Erythroblast (primary cell): Measurements from ENCODE around the gene IL7R.

Experiments used
- DNase-seq, 2 experiments: peaks; one replicate each; lab custom pipeline; 2025; lab: John Stamatoyannopoulos, UW
- GATA1 ChIP-seq: IDR thresholded peaks from 2 replicates; pipeline ENCODE4 v1.6.1; 2011; ENCODE audit warnings: low read depth, mild to moderate bottlenecking, control low read depth, low read length, moderate library complexity
- POLR2A ChIP-seq: IDR thresholded peaks from 2 replicates; pipeline ENCODE4 v1.6.1; 2011; ENCODE audit warnings: mild to moderate bottlenecking, low read length

The IL7R gene

GRCh38 chr5:35924122-35924949, 67.6 kb downstream of the IL7R start:
- DNase-seq, result no peak

GRCh38 chr5:35924950-35925722, 68.4 kb downstream of the IL7R start:
- DNase-seq, result peak; percentile 55 to 58
- TF ChIP-seq GATA1 (no peak), POLR2A (no peak)

More at GRCh38 chr5:35924122-35924949, 67.6 kb downstream of the IL7R start:
- no peak for TF ChIP-seq POLR2A
- no peak for TF ChIP-seq GATA1

GRCh38 chr5:35926389-35927051, 69.8 kb downstream of the IL7R start:
- DNase-seq, result peak; percentile 41 to 60
- TF ChIP-seq POLR2A (no peak), GATA1 (no peak)
